ENCODE measurements around the gene ATP6V0E2.
A peak's percentile ranks its signal among the peaks of the same experiment; 100 is the strongest.
"Not testable (repeated sequence)": the region's sequence is repeated elsewhere in the genome, so short reads cannot be mapped to it uniquely, and the experiment has no call there.

ATP6V0E2 gene

GRCh38 chr7:149828357-149829309 lies 45.1 kb upstream of the ATP6V0E2 start:
- H3K27ac ChIP-seq: peak overlapping the region in 1 of 11 experiments; percentile 78; a peak in 2 of 22 replicates
- peak overlapping the region in 8 of 11 experiments; percentile 76 to 95 (median 92); a peak in 16 of 22 replicates for H3K4me2 ChIP-seq
- peaks cover 19 to 60% (median 51%) of the 10 kb centered on the region in 10 experiments for H3K4me1 ChIP-seq
- H3K27me3 ChIP-seq: no peaks in the 10 kb centered on the region
- TF ChIP-seq Cebpa-rat (IDR thresholded peaks at IDR 0.05): no peak
- peak overlapping the region in 2 of 11 experiments; percentile 53 to 65; a peak in 3 of 22 replicates for H3K9ac ChIP-seq
- no peaks in the 10 kb centered on the region for H3K36me3 ChIP-seq
- no peak overlapping the region for H3K4me3 ChIP-seq
- H4K20me1 ChIP-seq: no peaks in the 10 kb centered on the region
- no peaks in the 10 kb centered on the region for H3K9me3 ChIP-seq (replicated peaks in 1 of 11)

GRCh38 chr7:149830527-149830926 lies 43.2 kb upstream of the ATP6V0E2 start:
- H3K27ac ChIP-seq; H3K9ac ChIP-seq; H3K4me2 ChIP-seq; H3K27me3 ChIP-seq; H3K4me3 ChIP-seq; H3K9me3 ChIP-seq (replicated peaks in 1 of 11); H3K36me3 ChIP-seq; H4K20me1 ChIP-seq: not testable (repeated sequence)
- H3K4me1 ChIP-seq: peaks cover 17 to 42% (median 32%) of the 10 kb centered on the region in 10 experiments

DNA sequence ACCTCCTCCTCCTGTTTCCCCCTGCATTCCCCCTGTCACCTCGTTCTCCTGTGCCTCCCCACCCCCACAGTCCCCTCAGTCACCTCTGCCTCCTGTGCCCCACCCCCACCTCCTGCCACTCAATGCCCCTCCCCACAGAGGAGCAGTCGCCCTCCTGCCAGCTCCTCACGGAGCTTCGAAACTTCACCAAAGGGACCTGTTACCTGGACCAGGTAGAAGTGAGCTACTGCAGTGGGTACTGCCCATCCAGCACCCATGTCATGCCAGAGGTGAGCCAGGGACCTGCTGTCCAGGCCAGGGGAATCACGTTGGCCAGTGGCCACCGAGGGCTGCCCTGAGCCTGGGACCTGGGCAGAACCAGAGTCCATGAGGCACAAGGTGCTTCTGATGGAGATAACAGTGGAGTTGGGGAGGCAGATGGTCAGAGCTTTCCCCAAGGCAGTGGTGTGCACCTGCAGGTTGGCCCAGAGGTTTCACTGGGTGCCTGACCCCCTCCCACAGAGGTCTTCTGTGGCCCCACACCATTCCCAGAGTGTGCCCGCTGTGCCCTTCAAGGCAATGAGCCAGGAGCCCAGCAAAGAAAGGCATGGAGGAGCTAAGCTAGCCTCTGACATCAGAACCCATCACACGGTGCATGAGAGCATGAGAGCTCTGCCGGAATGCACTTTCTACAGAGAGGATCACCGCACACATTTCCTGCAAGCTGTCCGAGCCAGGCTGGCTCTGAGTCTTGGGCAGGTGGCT lies 42.6 kb upstream of the ATP6V0E2 start:
- Histone ChIP-seq H3K4me3 (no peak overlapping the region), H3K36me3 (no peaks in the 10 kb centered on the region), H4K20me1 (no peaks in the 10 kb centered on the region), H3K4me2 (no peak overlapping the region), H3K27ac (no peak overlapping the region), H3K9ac (no peak overlapping the region; a peak in 1 of 22 replicates), H3K9me3 (replicated peaks in 1 of 11) (no peaks in the 10 kb centered on the region), H3K27me3 (no peaks in the 10 kb centered on the region), H3K4me1 (peaks cover 17 to 36% (median 26%) of the 10 kb centered on the region in 10 experiments)
- no peak for TF ChIP-seq Cebpa-rat (IDR thresholded peaks at IDR 0.05)

DNA sequence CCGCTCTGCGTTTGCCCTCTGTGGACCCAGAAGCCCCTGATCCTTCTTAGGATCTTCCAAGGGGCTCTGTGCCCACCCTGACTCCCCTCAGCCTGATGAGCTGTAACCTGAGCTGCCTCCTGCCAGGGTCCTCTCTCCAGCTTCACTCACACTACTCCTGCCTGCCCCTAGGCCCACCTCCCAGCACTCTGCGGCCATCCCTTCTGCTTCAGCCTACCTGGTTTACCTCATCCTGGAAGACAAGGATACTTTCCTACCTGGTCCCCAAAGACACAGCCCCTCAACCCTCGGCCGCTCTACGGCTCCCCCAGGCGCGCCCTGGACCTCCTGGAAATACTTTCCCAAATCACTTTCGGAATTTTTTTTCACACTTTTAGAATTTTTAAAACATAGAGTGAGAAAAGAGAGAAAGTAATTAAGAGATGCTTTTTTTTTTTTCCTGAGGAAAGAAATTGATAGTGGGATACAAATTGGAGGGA lies 42.0 kb upstream of the ATP6V0E2 start:
- Histone ChIP-seq H3K4me2 (no peak overlapping the region), H3K9ac (no peak overlapping the region), H3K9me3 (replicated peaks in 1 of 11) (no peaks in the 10 kb centered on the region), H3K4me3 (no peak overlapping the region), H3K27ac (no peak overlapping the region), H4K20me1 (no peaks in the 10 kb centered on the region), H3K27me3 (no peaks in the 10 kb centered on the region), H3K4me1 (peaks cover 12 to 30% (median 20%) of the 10 kb centered on the region in 10 experiments), H3K36me3 (no peaks in the 10 kb centered on the region)
- TF ChIP-seq Cebpa-rat (IDR thresholded peaks at IDR 0.05): no peak

DNA sequence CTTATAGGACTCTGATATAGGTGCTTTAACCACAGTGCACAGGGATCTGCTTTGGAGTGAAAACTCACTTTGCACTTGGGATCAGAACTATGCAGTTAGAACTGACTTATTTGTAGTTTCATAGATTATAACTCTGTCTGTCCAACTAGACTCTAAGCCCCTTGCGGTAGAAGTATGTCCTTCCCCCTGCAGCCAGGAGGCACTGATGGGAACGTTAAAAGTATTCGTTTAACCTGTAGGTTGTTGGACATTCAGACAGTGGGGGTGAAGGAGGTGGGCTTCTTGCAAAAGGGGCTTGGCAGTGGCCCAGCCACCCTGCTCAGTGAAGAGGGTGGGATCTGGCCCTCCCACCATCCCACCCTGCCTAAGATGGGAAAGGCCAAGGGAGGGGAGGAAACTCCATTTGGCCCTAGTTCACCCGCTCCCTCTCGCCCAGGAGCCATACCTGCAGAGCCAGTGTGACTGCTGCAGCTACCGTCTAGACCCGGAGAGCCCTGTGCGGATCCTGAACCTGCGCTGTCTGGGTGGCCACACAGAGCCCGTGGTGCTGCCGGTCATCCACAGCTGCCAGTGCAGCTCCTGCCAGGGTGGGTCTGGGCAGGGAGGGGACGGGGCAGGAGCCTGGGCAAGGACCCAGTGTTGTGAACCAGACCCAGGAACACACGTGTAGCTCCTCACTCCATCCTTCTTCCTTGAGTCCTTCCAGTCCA lies 41.3 kb upstream of the ATP6V0E2 start:
- Histone ChIP-seq H3K27ac (no peak overlapping the region), H3K4me3 (no peak overlapping the region), H3K9me3 (replicated peaks in 1 of 11) (no peaks in the 10 kb centered on the region), H3K36me3 (no peaks in the 10 kb centered on the region), H3K4me1 (peaks cover 5 to 23% (median 15%) of the 10 kb centered on the region in 10 experiments), H4K20me1 (no peaks in the 10 kb centered on the region), H3K9ac (no peak overlapping the region), H3K27me3 (no peaks in the 10 kb centered on the region), H3K4me2 (no peak overlapping the region)
- no peak for TF ChIP-seq Cebpa-rat (IDR thresholded peaks at IDR 0.05)

DNA sequence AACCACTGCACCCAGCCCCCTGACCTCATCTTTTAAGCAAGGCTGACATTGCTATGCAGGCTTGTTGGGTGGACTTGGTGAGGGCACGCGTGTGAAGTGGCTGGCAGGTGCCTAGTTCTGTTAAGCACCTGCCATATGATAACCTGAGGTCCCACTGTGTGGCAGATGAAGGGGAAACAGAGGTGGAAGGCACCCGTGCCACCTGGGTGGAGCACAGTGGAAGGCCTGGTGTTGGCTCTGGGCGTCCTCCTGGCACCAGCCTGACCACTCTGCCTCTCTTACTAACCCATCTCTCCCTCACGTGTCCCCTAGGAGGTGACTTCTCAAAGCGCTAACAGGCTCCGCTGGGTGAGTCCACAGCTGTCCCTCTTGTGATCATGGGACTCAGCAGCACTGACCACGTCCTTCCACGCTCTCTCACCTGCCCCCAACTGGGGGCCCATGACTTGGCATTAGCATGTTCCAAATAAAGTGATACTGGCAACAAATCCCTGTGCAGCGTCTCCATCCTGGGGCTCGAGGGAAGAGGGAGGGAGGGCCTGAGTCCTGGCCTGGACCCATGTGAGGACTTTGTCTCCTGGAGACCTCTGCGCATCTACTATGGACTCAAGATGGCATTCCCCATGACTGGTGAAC lies 40.2 kb upstream of the ATP6V0E2 start:
- Histone ChIP-seq H3K4me3 (no peak overlapping the region), H3K4me2 (no peak overlapping the region), H3K9ac (no peak overlapping the region), H3K27me3 (no peaks in the 10 kb centered on the region), H3K36me3 (no peaks in the 10 kb centered on the region), H3K27ac (no peak overlapping the region), H3K9me3 (replicated peaks in 1 of 11) (no peaks in the 10 kb centered on the region), H4K20me1 (no peaks in the 10 kb centered on the region), H3K4me1 (peaks cover 3 to 17% (median 8%) of the 10 kb centered on the region in 10 experiments; a peak in 16 of 20 replicates)
- TF ChIP-seq Cebpa-rat (IDR thresholded peaks at IDR 0.05): no peak

DNA sequence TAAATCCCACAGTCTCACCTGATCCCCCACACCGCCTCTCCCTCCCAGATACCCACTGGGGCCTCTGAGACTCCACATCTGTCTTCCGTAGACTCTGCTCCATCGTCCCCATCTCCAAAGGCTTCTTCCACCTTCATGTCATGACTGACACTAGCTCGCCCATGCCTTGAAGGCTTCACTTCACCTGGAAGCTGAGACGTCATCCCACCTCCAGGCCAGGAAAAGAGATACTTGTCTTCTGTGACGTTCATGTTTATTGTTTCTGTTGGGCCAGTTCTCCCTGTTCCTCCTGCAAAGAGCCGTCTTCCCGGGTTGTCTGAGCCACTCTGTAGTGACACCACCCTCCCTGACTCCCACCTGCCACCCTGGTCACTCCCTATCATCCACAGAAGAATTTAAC lies 39.2 kb upstream of the ATP6V0E2 start:
- Histone ChIP-seq H3K9ac (no peak overlapping the region), H3K36me3 (no peaks in the 10 kb centered on the region), H3K9me3 (replicated peaks in 1 of 11) (no peaks in the 10 kb centered on the region), H3K27me3 (no peaks in the 10 kb centered on the region), H3K4me2 (no peak overlapping the region), H3K4me3 (no peak overlapping the region), H3K27ac (no peak overlapping the region), H4K20me1 (peaks cover 0 to 6% (median 0%) of the 10 kb centered on the region in 11 experiments; a peak in 3 of 22 replicates), H3K4me1 (peaks cover 9 to 23% (median 13%) of the 10 kb centered on the region in 10 experiments)
- no peak for TF ChIP-seq Cebpa-rat (IDR thresholded peaks at IDR 0.05)

- Histone ChIP-seq H3K27ac (no peak overlapping the region), H3K4me2 (no peak overlapping the region; a peak in 1 of 22 replicates), H3K4me3 (no peak overlapping the region), H3K27me3 (no peaks in the 10 kb centered on the region), H3K9me3 (replicated peaks in 1 of 11) (no peaks in the 10 kb centered on the region), H4K20me1 (peaks cover 0 to 10% (median 0%) of the 10 kb centered on the region in 11 experiments; a peak in 3 of 22 replicates), H3K4me1 (peaks cover 13 to 27% (median 17%) of the 10 kb centered on the region in 10 experiments), H3K9ac (no peak overlapping the region), H3K36me3 (no peaks in the 10 kb centered on the region)
- TF ChIP-seq Cebpa-rat (IDR thresholded peaks at IDR 0.05): no peak
These were observed 37.3 kb upstream of the ATP6V0E2 start for GRCh38 chr7:149836434-149836833.
